8988T (cell line): Measurements from ENCODE around the gene HBEGF.
"Not testable (repeated sequence)": the region's sequence is repeated elsewhere in the genome, so short reads cannot be mapped to it uniquely, and the experiment has no call there.

Experiments used
- DNase-seq: peaks from one replicate; pipeline ENCODE4 v3.0.0; 2011

HBEGF gene

GRCh38 chr5:140360681-140361479, 14.5 kb upstream of the HBEGF start:
- no peak for DNase-seq

GRCh38 chr5:140360101-140360500, 13.7 kb upstream of the HBEGF start, which contains the start of gene SLC4A9:
Gene SLC4A9 (plus strand): TSS chr5:140360194. CDS start chr5:140360237, 43 bp downstream.
- no peak for DNase-seq

- DNase-seq, result peak; percentile 61
These were observed 12.4 kb upstream of the HBEGF start for GRCh38 chr5:140358738-140359310.

DNA sequence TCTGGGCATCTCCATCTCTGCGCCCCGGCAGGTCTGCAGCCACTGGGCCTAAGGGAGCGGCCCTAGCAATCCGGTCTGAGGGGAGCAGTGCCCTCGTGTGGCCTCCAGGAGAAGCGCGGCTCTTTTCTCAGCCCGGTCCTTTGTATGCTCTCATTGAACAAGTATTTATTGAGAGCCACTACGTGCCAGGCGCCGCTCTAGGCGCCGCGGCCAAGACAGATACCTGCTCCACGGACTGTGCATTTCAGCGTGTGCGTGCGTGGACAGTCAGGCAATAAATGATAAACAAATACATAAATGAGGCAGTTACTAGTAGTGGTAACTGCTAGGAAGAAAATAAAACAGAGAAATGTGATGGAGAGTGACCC, 11.3 kb upstream of the HBEGF start:
- DNase-seq, result peak; percentile 85

- DNase-seq, result no peak
These were observed 10.7 kb upstream of the HBEGF start for GRCh38 chr5:140356853-140357725.

DNA sequence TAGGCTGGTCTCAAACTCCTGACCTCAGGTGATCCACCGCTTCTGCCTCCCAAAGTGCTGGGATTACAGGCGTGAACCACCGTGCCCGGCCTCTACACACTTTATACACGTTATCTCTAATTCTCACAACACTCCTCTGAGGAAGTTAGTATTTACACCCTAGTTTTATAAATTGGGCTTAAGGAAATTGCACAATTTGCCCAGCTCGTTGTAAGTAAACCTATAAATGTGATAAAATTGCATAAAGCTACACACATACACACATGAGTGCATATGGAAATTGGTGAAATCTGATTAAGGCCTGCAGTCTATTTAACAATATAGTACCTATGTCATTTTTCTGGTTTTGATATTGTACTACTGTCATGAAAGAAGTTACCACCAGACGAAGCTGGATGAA, 9.1 kb upstream of the HBEGF start:
- no peak for DNase-seq

DNA sequence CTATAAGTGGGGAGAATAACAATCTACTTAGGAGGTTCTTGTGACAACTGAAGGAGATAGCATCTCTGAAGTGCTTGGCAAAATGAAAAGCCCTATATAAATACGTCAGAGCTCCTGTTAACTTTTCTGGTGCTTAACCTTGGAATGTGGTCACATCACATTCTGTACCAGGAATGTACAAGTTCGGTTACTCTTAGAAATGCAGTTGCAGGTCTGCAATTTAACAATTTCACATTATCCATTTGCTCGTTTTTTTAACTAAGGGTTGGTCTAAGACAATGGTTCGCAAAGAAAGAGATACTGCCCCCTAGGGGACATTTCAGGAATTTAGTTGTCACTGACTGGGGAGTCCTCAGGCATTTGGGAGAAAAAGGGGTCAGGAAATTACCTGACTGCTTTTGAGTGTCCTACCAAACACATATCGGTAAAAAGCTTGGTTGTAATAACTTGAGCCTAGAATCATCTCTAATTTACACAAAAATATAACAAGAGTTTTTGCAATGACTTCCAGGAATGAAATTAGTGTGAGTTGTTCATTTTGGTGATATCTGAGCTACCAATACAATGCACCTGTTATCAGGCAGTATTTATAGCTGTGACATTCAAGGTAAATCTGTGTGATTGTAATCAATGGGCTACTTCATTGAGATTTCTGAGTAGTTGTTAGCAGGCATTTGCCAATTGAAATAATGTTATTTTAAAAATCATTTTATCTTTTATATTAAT, 5.4 kb upstream of the HBEGF start:
- no peak for DNase-seq

DNA sequence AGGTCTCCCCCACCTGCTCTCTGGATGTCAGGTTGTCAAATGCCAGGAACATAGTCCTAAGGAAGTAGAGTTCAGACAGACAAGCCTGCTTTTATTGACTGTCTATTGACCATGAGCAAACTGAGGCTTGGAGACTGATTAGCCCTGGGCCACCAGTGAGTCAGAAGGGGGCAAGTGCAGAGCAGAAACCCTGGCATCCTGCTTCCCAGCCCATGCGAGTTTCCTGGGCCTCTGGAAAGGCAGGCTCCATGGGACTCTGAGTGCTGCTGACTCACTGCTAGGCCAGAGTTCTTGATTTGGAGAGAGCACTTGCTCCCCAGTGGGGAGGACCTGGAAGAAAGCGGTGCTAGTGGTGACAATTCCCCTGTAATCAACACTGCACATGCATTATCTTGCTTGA, 2.8 kb upstream of the HBEGF start:
- DNase-seq, result no peak

- no peak for DNase-seq
These were observed 1.7 kb upstream of the HBEGF start for GRCh38 chr5:140348104-140348503.

DNA sequence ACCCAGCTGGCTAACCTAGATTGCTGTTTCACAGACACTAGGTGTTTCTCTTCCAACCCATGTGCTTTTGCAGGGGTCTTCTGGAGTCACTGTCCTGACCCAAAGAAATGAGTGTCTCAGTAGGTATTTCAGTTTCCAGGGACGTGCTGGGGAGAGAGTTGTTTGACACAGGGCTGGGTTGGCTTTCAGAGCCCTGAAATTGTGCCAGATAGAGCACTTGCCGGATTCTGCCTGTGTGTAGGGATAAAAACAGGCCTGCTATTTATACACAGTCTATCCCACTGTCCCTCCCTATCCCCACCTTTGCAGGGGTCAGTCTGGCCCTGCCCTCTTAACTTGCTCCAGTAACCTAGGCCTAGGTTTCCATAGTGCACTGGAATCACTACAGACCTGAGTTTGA, 957 bp upstream of the HBEGF start:
- DNase-seq, result no peak

DNA sequence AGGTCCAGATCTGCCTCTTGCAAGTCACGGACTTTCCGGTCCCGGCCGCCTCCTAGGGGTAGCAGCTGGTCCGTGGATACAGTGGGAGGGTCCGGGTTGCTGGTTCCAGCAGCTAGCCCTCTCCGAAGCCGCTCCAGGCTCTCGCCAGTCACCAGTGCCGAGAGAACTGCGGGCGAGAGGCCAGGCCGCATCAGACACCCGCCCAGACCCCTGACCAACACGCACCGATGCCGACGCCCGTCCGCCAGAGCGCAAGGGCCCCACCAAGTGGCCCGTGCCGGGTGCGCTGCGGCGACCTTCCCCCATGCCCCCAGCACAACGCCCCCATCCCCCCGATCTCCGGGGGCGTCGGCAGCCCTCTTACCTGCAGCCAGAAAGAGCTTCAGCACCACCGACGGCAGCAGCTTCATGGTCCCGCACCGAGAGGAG, 470 bp downstream of the HBEGF start:
- DNase-seq, result peak; percentile 79

DNA sequence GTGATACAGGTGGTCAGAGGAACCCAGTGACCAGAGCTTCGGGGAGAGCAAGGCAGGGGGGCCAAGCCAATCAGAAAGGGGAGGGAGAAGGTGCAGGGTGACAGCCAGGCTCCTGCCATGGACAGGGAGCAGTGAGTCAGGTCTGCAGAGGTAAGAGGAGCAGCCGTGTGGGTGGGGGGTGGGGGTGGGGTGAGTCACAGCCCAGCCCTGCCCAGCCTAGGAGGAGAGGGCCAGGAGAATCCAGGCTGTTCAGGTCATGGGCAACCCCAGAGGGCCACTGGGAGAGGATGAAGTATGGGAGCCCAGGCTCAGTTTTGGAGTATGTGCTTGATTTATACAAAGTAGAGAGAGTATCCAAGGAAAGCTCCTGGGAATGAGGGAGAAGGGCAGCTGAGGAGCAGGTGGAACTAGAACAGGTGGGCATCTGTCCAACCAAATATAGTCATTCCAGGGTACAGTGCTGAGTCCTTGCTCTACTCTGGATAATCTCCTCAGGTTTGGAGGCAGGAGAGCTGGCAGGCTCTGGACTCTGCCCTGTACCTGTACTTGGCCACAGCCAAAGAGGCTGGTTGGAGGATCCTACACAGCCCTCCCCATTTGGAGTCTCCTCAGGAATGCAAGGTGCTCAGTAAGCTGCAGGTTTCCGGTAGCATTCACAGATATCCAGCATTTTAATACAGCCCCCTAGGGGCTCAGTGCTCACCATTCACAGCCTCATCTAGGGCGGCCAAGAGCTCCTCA, 1.6 kb downstream of the HBEGF start:
- DNase-seq, result peak; percentile 60

DNA sequence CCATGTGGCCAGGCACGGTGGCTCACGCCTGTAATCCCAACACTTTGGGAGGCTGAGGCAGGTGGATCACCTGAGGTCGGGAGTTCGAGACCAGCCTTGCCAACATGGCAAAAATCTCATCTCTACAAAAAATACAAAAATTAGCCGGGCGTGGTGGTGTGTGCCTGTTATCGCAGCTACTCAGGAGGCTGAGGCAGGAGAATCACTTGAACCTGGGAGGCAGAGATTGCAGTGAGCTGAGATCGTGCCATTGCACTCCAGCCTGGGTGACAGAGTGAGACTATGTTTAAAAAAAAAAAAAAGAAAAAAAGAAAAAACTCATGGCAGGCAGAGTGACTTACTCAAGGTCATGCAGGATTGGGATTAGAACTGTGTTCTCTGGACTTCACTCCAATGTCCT, 2.6 kb downstream of the HBEGF start:
- not testable (repeated sequence) for DNase-seq

DNA sequence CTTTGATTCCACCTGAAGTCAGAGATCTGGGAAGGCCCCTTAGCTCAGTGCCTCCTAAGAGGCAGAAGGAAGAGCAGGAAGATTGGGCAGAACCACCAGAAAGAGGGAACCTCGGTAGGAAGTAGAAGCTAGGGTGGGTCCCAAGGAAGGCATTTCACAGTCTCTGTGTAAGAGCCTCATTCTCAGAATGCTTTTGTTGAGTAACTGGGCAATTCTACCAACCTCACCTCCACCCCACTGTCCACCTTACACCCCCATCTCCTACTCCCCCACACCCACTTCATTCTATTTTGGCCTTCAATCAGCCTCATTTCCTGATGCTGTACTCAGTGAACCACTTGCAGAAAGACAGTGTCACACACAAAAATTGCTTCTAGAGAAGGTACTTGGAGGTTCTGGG, 3.5 kb downstream of the HBEGF start:
- no peak for DNase-seq

DNA sequence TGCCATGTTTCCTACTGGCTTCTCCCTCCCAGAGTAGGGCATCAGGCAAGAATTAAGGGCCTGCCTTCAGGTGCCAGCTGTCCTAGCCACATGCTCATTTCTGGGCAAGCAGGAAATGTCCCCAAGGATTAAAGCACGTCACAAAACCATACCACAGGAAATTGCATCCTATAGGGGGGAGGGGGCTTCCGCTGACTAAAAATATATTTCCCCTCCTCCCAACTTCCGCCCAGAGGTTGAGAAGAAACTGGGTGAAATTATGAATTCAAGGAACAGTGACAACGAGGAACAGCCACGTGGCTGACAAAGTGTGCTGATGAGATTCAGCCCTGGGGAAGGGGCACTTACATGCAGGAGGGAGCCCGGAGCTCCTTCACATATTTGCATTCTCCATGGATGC, 4.1 kb downstream of the HBEGF start:
- DNase-seq, result no peak

DNA sequence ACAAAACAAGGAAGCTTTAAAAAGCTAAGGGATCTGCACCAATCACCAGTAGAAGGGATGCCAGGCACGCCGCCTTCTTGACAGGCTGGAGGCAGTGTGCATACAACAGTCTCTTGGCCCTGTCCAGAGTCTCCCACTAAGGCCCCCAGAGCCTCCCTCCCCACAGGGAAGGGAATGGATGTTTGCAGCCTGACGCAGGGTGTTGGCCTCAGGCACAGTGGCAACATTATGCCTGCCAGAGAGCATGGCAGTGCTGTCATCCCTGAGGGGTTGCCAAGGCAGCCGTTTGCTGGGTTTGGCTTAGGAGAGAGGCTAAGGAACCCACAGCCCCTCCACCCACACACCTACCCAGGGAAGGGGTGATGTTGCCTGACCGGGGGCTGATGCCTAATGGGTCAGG, 4.8 kb downstream of the HBEGF start:
- no peak for DNase-seq

- DNase-seq, result no peak
These were observed 5.7 kb downstream of the HBEGF start for GRCh38 chr5:140340605-140341121.

GRCh38 chr5:140339636-140340035, 6.8 kb downstream of the HBEGF start:
- no peak for DNase-seq

- no peak for DNase-seq
These were observed 7.5 kb downstream of the HBEGF start for GRCh38 chr5:140338908-140339307.

DNA sequence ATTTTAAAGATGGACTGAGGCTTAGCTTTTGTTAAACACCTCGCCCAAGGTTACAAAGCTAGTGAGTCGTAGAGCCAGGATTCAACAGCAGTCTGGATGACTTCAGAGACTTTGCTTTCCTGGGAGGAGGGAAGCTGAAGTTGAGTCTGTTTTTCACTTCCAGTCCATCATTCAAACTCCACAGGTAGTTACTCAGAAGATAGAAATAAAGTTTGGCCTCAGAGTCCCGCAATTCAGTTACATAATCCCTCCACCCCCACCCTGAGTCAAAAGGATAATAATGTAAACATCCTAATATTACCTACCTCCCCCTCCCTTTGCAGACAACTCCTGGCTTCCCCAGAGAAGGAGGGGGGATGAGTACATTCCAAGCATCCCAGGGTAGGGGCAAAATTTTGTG, 8.1 kb downstream of the HBEGF start:
- no peak for DNase-seq

GRCh38 chr5:140337880-140338279, 8.5 kb downstream of the HBEGF start:
- DNase-seq, result no peak

DNA sequence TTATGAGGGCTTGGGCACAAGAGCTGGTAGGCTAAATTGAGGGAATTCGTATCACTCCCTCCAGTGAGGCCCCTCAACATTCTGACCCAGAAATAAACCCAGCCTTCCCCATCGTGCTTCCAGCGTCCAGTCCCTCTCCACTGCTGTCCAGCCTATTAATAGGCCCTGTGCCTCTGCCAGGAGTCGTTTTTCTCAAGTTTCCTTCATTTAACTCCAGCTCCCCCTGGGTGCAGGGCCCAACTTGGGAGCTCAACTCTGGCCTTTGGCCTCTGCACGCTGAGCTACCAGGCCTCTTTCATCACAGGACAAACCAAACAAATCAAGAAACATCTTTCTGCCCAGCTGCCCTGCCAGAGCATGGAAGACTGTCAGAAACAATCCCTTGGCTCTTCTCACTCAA, 10.0 kb downstream of the HBEGF start:
- DNase-seq, result no peak
